Suprapubic skin (tissue), 4 donors: Measurements from ENCODE around the gene ECE2. TPM values are rescaled to one million over a fixed set of nuclear protein-coding genes. Genes with fewer than 3 reads are reported as not detected.

ENCODE experiments used
- DNase-seq, 2 donors: peaks; one replicate each; pipeline ENCODE4 v3.0.0-alpha.2; 2019; ENCODE audit warnings: low spot score in 2 of 2
- H3K27ac ChIP-seq: fragments of 200-600 bp; sonication (generic); one replicate; pipeline ENCODE4 v1.5.1; 2019
- H3K27me3 ChIP-seq: fragments of 200-600 bp; sonication (generic); one replicate; pipeline ENCODE4 v1.5.1; 2019
- H3K36me3 ChIP-seq: fragments of 200-600 bp; sonication (generic); one replicate; pipeline ENCODE4 v1.5.1; 2019
- H3K4me1 ChIP-seq: fragments of 200-600 bp; sonication (generic); one replicate; pipeline ENCODE4 v1.5.1; 2019
- H3K4me3 ChIP-seq: fragments of 200-600 bp; sonication (generic); one replicate; pipeline ENCODE4 v1.5.1; 2019; ENCODE audit warnings: mild to moderate bottlenecking
- H3K9me3 ChIP-seq: fragments of 200-600 bp; sonication (generic); one replicate; pipeline ENCODE4 v1.5.1; 2019
- CTCF ChIP-seq, 2 donors: fragments of 200-600 bp in 1 of 2; fragments of 450-650 bp in 1 of 2; sonication (generic) in 1 of 2; IDR thresholded peaks; one replicate each; pipeline ENCODE4 v1.5.1; 2016 to 2019; ENCODE audit warnings: antibody characterized with exemption in 2 of 2, mild to moderate bottlenecking in 1 of 2, moderate library complexity in 1 of 2
- EP300 ChIP-seq: sonication (generic); formaldehyde crosslinking; IDR thresholded peaks from one replicate; pipeline ENCODE4 v1.6.1; 2017; ENCODE audit warnings: antibody characterized with exemption
- POLR2A ChIP-seq, 2 donors: fragments of 450-650 bp; IDR thresholded peaks; one replicate each; pipeline ENCODE4 v1.6.1; 2017; ENCODE audit warnings: antibody characterized with exemption in 2 of 2, mild to moderate bottlenecking in 2 of 2, moderate library complexity in 2 of 2
- POLR2AphosphoS5 ChIP-seq, 3 donors: sonication (generic); formaldehyde crosslinking; IDR thresholded peaks; one replicate each; pipeline ENCODE4 v1.6.1; 2017; ENCODE audit warnings: antibody characterized with exemption in 3 of 3
- WGBS: methylation state at CpG from one replicate; pipeline ENCODE4 v1.1.5; 2018; 5-methylcytosine and 5-hydroxymethylcytosine counted together
- total RNA-seq, 4 donors: library from RNA; depleted of rRNA; stranded (reverse); fragments of >200 nt; gene quantifications; one replicate each; pipeline ENCODE4 v1.1.0, GENCODE V29; 2016

ECE2 gene
- total RNA-seq, 4 donors from 2014 or later = not detected

GRCh38 chr3:184328516-184328915 is 52.7 kb downstream of the ECE2 start:
- H3K27me3 ChIP-seq = no peaks in the 10 kb centered on the region
- TF ChIP-seq POLR2AphosphoS5 (IDR thresholded peaks at IDR 0.05) (no peak), CTCF (IDR thresholded peaks at IDR 0.05) (no peak), POLR2A (IDR thresholded peaks at IDR 0.05) (no peak), EP300 (no peak)
- H3K36me3 ChIP-seq = peaks cover 100% of the 10 kb centered on the region
- DNase-seq = no peak
- H3K27ac ChIP-seq = no peak overlapping the region
- 57% methylated on average over 3 of the region's 3 CpGs for WGBS
- H3K4me1 ChIP-seq = peaks cover 11% of the 10 kb centered on the region
- no peaks in the 10 kb centered on the region for H3K9me3 ChIP-seq
- H3K4me3 ChIP-seq = no peak overlapping the region

GRCh38 chr3:184332370-184333090 is 56.7 kb downstream of the ECE2 start:
- no peaks in the 10 kb centered on the region for H3K27me3 ChIP-seq
- DNase-seq = no peak
- peaks cover 38% of the 10 kb centered on the region for H3K4me1 ChIP-seq
- TF ChIP-seq CTCF (IDR thresholded peaks at IDR 0.05) (no peak), EP300 (no peak), POLR2A (IDR thresholded peaks at IDR 0.05) (no peak), POLR2AphosphoS5 (IDR thresholded peaks at IDR 0.05) (no peak)
- peak overlapping the region; percentile 46 for H3K27ac ChIP-seq
- WGBS = 67% methylated on average over 10 of the region's 10 CpGs
- no peak overlapping the region for H3K4me3 ChIP-seq
- peaks cover 75% of the 10 kb centered on the region for H3K36me3 ChIP-seq
- no peaks in the 10 kb centered on the region for H3K9me3 ChIP-seq

GRCh38 chr3:184333190-184333589 is 57.4 kb downstream of the ECE2 start:
- Histone ChIP-seq H3K9me3 (no peaks in the 10 kb centered on the region), H3K36me3 (peaks cover 69% of the 10 kb centered on the region), H3K4me3 (no peak overlapping the region), H3K4me1 (peaks cover 44% of the 10 kb centered on the region), H3K27ac (peak overlapping the region; percentile 46), H3K27me3 (no peaks in the 10 kb centered on the region)
- DNase-seq = no peak
- no peak for TF ChIP-seq POLR2A (IDR thresholded peaks at IDR 0.05)
- no peak for TF ChIP-seq POLR2AphosphoS5 (IDR thresholded peaks at IDR 0.05)
- TF ChIP-seq EP300 = no peak
- TF ChIP-seq CTCF (IDR thresholded peaks at IDR 0.05) = no peak
- 82% methylated on average over 6 of the region's 6 CpGs for WGBS

GRCh38 chr3:184333700-184334099 is 57.9 kb downstream of the ECE2 start:
- 82% methylated on average over 2 of the region's 3 CpGs for WGBS
- peaks cover 49% of the 10 kb centered on the region for H3K4me1 ChIP-seq
- peaks cover 64% of the 10 kb centered on the region for H3K36me3 ChIP-seq
- H3K27ac ChIP-seq = peak overlapping the region; percentile 46
- DNase-seq = no peak
- no peaks in the 10 kb centered on the region for H3K27me3 ChIP-seq
- H3K9me3 ChIP-seq = no peaks in the 10 kb centered on the region
- no peak overlapping the region for H3K4me3 ChIP-seq
- TF ChIP-seq POLR2AphosphoS5 (IDR thresholded peaks at IDR 0.05) = no peak
- no peak for TF ChIP-seq EP300
- TF ChIP-seq CTCF (IDR thresholded peaks at IDR 0.05) = no peak
- no peak for TF ChIP-seq POLR2A (IDR thresholded peaks at IDR 0.05)

- Histone ChIP-seq H3K9me3 (no peaks in the 10 kb centered on the region), H3K36me3 (peaks cover 55% of the 10 kb centered on the region), H3K4me1 (peaks cover 59% of the 10 kb centered on the region), H3K27ac (peak overlapping the region; percentile 94), H3K4me3 (no peak overlapping the region), H3K27me3 (no peaks in the 10 kb centered on the region)
- WGBS = 75% methylated on average over 12 of the region's 15 CpGs
- no peak for DNase-seq
- TF ChIP-seq POLR2A (IDR thresholded peaks at IDR 0.05) (no peak), POLR2AphosphoS5 (IDR thresholded peaks at IDR 0.05) (no peak), EP300 (no peak), CTCF (IDR thresholded peaks at IDR 0.05) (no peak)
These were observed 58.8 kb downstream of the ECE2 start for GRCh38 chr3:184334470-184335158.
